ENCODE results near the gene SLC35F3. TPM values are rescaled to one million over a fixed set of nuclear protein-coding genes. Genes with fewer than 3 reads are reported as not detected.
"Not testable (repeated sequence)": the region's sequence is repeated elsewhere in the genome, so short reads cannot be mapped to it uniquely, and the experiment has no call there.

SLC35F3 gene
- total RNA-seq, 3 donors from 2014 or later, result 0.17 to 0.89 (median 0.20) TPM

GRCh38 chr1:234144901-234145300 is 240.4 kb downstream of the SLC35F3 start:
- Histone ChIP-seq H3K4me1 (ENCODE audit: low read depth) (no peaks in the 10 kb centered on the region), H3K4me3 (no peak overlapping the region), H3K36me3 (ENCODE audit: low read depth) (no peaks in the 10 kb centered on the region), H3K9me3 (no peaks in the 10 kb centered on the region)
- ATAC-seq, result no peak
- intact Hi-C loops (cut with DNase I, micrococcal nuclease), result no loop called here
- no peak for DNase-seq
- no peak for TF ChIP-seq CTCF (IDR thresholded peaks at IDR 0.05)

GRCh38 chr1:234148350-234148749 is 243.9 kb downstream of the SLC35F3 start:
- Histone ChIP-seq H3K9me3 (no peaks in the 10 kb centered on the region), H3K36me3 (ENCODE audit: low read depth) (no peaks in the 10 kb centered on the region), H3K4me1 (ENCODE audit: low read depth) (no peaks in the 10 kb centered on the region), H3K4me3 (no peak overlapping the region)
- no peak for DNase-seq
- ATAC-seq, result no peak
- intact Hi-C loops (cut with DNase I, micrococcal nuclease), result no loop called here
- TF ChIP-seq CTCF (IDR thresholded peaks at IDR 0.05), result no peak

GRCh38 chr1:234148816-234149215 is 244.3 kb downstream of the SLC35F3 start:
- H3K9me3 ChIP-seq, result no peaks in the 10 kb centered on the region
- ATAC-seq, result no peak
- H3K4me3 ChIP-seq, result no peak overlapping the region
- H3K36me3 ChIP-seq (ENCODE audit: low read depth), result no peaks in the 10 kb centered on the region
- DNase-seq, result no peak
- H3K4me1 ChIP-seq (ENCODE audit: low read depth), result no peaks in the 10 kb centered on the region
- intact Hi-C loops (cut with DNase I, micrococcal nuclease), result no loop called here
- TF ChIP-seq CTCF (IDR thresholded peaks at IDR 0.05), result no peak

- no peak for TF ChIP-seq CTCF (IDR thresholded peaks at IDR 0.05)
- no peak for ATAC-seq
- Histone ChIP-seq H3K36me3 (ENCODE audit: low read depth) (no peaks in the 10 kb centered on the region), H3K4me3 (no peak overlapping the region), H3K9me3 (no peaks in the 10 kb centered on the region), H3K4me1 (ENCODE audit: low read depth) (no peaks in the 10 kb centered on the region)
- intact Hi-C loops (cut with DNase I, micrococcal nuclease), result no loop called here
- DNase-seq, result no peak
Measured at GRCh38 chr1:234149217-234149616, 244.7 kb downstream of the SLC35F3 start.

- DNase-seq, result no peak
- Histone ChIP-seq H3K4me1 (ENCODE audit: low read depth) (no peaks in the 10 kb centered on the region), H3K4me3 (no peak overlapping the region), H3K9me3 (no peaks in the 10 kb centered on the region), H3K36me3 (ENCODE audit: low read depth) (no peaks in the 10 kb centered on the region)
- no peak for ATAC-seq
- no peak for TF ChIP-seq CTCF (IDR thresholded peaks at IDR 0.05)
- intact Hi-C loops (cut with DNase I, micrococcal nuclease), result no loop called here
Measured at GRCh38 chr1:234150892-234151291, 246.4 kb downstream of the SLC35F3 start.

- H3K9me3 ChIP-seq; intact Hi-C loops (cut with DNase I, micrococcal nuclease); H3K36me3 ChIP-seq (ENCODE audit: low read depth); ATAC-seq; H3K4me3 ChIP-seq; DNase-seq; H3K4me1 ChIP-seq (ENCODE audit: low read depth): not testable (repeated sequence)
Measured at GRCh38 chr1:234152344-234152743, 247.9 kb downstream of the SLC35F3 start.
